HG02763 (cell line): ENCODE data around the gene MVB12B.

Experiments used
- ATAC-seq: cut with Tn5 transposase; IDR thresholded peaks from one replicate; pipeline ENCODE4 v1.9.1; 2021; ENCODE audit warnings: mild to moderate bottlenecking, moderate library complexity; ENCODE audit not compliant: unreplicated experiment

Gene MVB12B

GRCh38 chr9:126514037-126514821 is 187.6 kb downstream of the MVB12B start:
- ATAC-seq, result no peak

- no peak for ATAC-seq
Measured at GRCh38 chr9:126515001-126515872, 188.6 kb downstream of the MVB12B start.

- no peak for ATAC-seq
Measured at GRCh38 chr9:126515873-126516505, 189.4 kb downstream of the MVB12B start.

- no peak for ATAC-seq
Measured at GRCh38 chr9:126516561-126516935, 189.9 kb downstream of the MVB12B start.

GRCh38 chr9:126516936-126517832 is 190.6 kb downstream of the MVB12B start:
- no peak for ATAC-seq

GRCh38 chr9:126517833-126518356 is 191.3 kb downstream of the MVB12B start:
- no peak for ATAC-seq

- ATAC-seq, result no peak
Measured at GRCh38 chr9:126518763-126519162, 192.1 kb downstream of the MVB12B start.

- no peak for ATAC-seq
Measured at GRCh38 chr9:126519660-126520420, 193.2 kb downstream of the MVB12B start.

GRCh38 chr9:126520453-126520852 is 193.8 kb downstream of the MVB12B start:
- ATAC-seq, result no peak

- ATAC-seq, result no peak
Measured at GRCh38 chr9:126521089-126521488, 194.5 kb downstream of the MVB12B start.

- ATAC-seq, result no peak
Measured at GRCh38 chr9:126521551-126521950, 194.9 kb downstream of the MVB12B start.

- ATAC-seq, result no peak
Measured at GRCh38 chr9:126521976-126522590, 195.5 kb downstream of the MVB12B start.

GRCh38 chr9:126522612-126523356 is 196.2 kb downstream of the MVB12B start:
- no peak for ATAC-seq

- no peak for ATAC-seq
Measured at GRCh38 chr9:126523611-126524111, 197.0 kb downstream of the MVB12B start.

- no peak for ATAC-seq
Measured at GRCh38 chr9:126524353-126525077, 197.9 kb downstream of the MVB12B start.

GRCh38 chr9:126526218-126527108 is 199.8 kb downstream of the MVB12B start:
- ATAC-seq, result no peak
